ENCODE measurements around the gene LRRTM4. TPM values are rescaled to one million over a fixed set of nuclear protein-coding genes. Genes with fewer than 3 reads are reported as not detected.
A peak's percentile ranks its signal among the peaks of the same experiment; 100 is the strongest.

LRRTM4 gene
- total RNA-seq, 1 donor from 2014 or later, result 0.92 TPM

GRCh38 chr2:77484026-77484425 is 38.1 kb downstream of the LRRTM4 start:
- no peak for DNase-seq (ENCODE audit: missing footprints)
- no peak for ATAC-seq
- intact Hi-C loops (cut with DNase I), result no loop called here

DNA sequence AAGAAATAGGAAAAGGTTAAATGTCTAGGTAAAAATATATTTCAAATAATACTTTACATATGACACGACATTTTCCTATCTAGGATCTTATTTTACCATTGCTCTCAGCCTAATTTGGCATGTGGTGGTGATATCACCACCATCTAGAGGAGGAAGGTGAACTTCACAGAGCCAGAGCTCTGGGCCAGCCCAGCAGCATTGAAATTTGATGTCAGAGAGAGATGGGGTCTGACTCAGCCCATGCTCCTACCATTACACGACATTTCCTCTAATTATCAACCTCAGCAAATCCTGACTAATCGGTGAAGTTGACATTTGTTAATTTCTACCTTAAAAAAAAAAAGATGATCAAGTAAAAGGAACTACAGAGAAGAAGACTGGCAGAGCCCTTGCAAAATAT is 42.3 kb downstream of the LRRTM4 start:
- no peak for DNase-seq (ENCODE audit: missing footprints)
- intact Hi-C loops (cut with DNase I), result no loop called here
- no peak for ATAC-seq

- DNase-seq (ENCODE audit: missing footprints) (no peak), ATAC-seq (no peak)
- intact Hi-C loops (cut with DNase I), result no loop called here
These were observed 42.8 kb downstream of the LRRTM4 start for GRCh38 chr2:77479395-77479794.

DNA sequence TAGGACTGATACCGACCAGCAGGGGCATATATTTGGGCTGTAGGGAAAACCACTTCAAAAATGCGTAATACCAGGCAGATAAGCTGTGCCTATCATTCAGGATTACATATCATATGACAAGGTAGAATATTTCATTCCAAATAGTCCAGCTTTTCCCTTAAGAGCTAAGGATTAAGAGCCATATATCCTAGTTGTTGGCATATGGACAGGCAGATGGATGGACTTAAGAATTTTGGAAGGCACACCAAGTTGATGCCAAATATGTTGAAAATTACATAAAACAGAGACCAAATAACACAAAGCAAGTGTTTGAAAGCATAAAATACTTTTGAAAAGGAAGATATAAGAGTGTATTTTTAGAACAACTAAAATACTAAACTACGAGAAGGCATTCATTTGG is 52.1 kb downstream of the LRRTM4 start:
- intact Hi-C loops (cut with DNase I), result no loop called here
- ATAC-seq, result no peak
- DNase-seq (ENCODE audit: missing footprints), result no peak

DNA sequence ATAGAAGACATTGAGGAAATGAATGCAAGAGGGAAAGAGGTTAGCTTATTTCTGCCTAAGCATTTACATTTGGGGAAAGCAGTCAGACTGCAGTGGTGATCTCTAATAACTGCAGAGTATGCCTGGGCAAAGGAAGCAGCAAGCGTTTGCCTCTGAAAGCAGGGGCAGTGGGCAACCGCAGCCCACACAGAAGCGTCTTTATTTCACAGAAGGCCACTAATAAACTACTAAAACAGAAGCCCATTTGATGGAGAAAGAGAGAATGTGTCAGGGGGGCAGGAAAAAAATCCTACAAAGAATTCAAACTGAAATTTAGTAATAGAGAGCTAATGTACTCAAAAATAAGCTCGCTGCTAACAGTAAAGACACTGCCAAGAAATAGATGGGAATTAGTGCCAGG is 53.1 kb downstream of the LRRTM4 start:
- ATAC-seq (no peak), DNase-seq (ENCODE audit: missing footprints) (no peak)
- intact Hi-C loops (cut with DNase I), result no loop called here

DNA sequence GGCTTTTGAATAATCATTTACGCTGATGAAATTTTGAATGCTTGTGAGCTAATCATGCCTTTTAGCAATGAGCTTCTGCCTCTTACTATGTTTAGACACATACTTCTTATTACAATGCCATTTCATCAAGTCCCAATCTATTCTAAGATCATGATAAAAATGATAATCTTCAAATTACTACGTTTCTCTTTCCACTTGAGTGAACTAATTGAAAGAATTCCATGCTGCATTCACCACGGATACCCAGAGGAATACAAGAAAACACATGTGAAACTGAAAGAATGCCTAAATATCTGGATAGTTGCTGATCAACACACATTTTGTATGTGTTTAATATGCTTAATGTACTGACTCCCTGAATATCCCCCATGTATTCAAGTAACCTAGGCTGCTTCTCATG is 62.3 kb downstream of the LRRTM4 start:
- intact Hi-C loops (cut with DNase I), result no loop called here
- DNase-seq (ENCODE audit: missing footprints) (no peak), ATAC-seq (no peak)

DNA sequence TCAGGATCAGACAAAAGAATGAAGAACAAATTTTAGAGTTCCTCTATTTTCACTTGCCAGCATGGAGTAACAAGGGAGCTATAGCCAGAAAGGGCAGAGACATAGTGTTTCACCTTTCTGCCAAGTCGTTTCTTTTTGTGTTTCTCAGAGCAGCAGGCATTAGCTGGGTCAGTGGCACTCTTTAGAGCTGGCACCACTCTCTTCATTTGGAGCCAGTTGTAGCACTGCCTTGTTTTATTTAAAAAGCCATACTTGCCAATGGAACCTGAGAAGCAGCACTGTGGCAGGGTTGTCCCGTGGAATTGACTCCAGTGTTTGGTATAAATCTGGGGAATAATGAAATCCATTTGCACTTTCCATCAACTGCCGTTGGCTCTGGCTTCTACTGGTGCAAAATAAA is 64.0 kb downstream of the LRRTM4 start:
- ATAC-seq, result peak; percentile 93
- no peak for DNase-seq (ENCODE audit: missing footprints)
- intact Hi-C loops (cut with DNase I), result no loop called here

- intact Hi-C loops (cut with DNase I), result no loop called here
- ATAC-seq, result peak; percentile 93
These were observed 64.5 kb downstream of the LRRTM4 start for GRCh38 chr2:77457665-77458064.

DNA sequence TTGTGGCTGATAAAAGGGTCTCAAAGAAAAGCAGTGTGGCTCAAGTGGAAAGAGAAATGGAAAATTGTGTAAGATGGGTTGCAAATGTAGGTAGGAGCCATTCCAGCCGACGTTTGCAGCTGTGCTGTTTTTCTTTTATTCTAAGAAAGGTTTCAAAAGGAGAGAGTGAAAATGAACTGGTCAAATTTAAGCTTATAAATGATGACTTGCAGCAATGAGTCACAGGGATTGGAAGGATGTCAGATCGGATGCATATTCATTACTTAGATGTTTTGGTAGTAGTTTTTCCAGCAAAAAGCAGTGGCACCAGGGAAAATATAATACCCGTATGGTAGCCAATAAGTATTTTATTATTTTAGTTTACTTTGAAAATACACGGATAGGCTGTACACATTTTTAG is 79.1 kb downstream of the LRRTM4 start:
- ATAC-seq (no peak), DNase-seq (ENCODE audit: missing footprints) (no peak)

More at GRCh38 chr2:77457665-77458064, 64.5 kb downstream of the LRRTM4 start:
- no peak for DNase-seq (ENCODE audit: missing footprints)

DNA sequence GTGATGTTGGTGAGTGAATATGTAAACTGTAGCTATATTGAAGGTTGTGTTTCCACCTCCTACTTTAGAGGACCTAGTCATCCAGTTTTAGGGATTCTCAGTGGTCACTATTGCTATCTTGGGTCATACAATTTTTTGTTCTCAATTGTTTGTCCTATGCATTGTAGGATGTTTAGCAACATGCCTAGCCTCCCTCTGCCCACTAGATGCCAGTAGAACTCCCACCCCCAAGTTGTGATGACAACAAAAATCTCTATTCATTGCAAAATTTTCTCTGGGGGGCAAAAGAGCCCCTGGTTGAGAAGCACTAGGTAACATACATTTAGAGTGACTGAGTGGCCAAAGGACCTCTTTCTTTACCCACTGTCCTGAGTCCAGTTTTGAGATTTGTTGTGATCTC is 87.3 kb downstream of the LRRTM4 start:
- ATAC-seq, result no peak
- DNase-seq (ENCODE audit: missing footprints), result no peak
- intact Hi-C loops (cut with DNase I), result no loop called here

More for the DNA sequence above, 79.1 kb downstream of the LRRTM4 start:
- intact Hi-C loops (cut with DNase I), result no loop called here

- ATAC-seq, result no peak
- intact Hi-C loops (cut with DNase I), result no loop called here
- no peak for DNase-seq (ENCODE audit: missing footprints)
These were observed 93.2 kb downstream of the LRRTM4 start for GRCh38 chr2:77428946-77429345.

DNA sequence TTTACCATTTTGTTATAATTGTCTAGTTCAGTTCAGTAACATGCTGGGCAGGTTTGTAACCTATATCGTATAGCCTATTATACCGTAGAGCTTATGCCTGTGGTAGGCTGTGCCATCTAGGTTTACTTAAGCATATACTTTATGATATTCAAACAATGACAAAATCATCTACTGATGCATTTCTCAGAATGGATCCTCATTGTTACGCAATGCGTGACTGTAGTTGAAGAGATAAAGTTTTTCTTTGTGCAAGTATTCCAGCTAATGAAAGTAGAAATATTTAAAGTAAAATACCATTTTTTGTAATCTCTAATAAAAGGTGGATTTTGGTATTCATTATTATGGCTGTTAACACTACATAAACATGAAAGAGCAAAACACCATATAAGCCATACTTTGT is 100.2 kb downstream of the LRRTM4 start:
- DNase-seq (ENCODE audit: missing footprints), result no peak
- ATAC-seq, result no peak
- intact Hi-C loops (cut with DNase I), result no loop called here

DNA sequence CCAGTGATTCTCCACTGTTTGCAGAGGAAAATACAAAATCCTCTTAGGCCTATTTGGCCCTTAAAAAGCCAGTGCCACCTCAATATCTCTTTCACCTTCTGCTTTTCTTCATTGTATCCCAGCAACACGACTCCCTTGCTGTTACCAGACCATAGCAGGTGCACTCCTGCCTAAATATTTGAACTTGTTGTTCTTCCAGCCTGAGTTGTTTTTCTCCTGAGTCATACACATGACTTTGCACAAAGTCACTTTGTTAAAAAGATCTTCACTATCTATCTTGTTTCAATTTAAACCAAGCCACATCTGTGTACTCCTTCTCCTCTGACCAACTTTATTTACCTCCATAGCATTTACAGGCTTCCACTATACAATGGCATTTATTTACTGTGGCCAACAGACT is 103.6 kb downstream of the LRRTM4 start:
- ATAC-seq (no peak), DNase-seq (ENCODE audit: missing footprints) (no peak)
- intact Hi-C loops (cut with DNase I), result no loop called here

- ATAC-seq (no peak), DNase-seq (ENCODE audit: missing footprints) (no peak)
- intact Hi-C loops (cut with DNase I), result no loop called here
These were observed 118.0 kb downstream of the LRRTM4 start for GRCh38 chr2:77404189-77404588.

GRCh38 chr2:77398970-77399600 is 123.1 kb downstream of the LRRTM4 start:
- ATAC-seq, result no peak
- intact Hi-C loops (cut with DNase I), result no loop called here
- DNase-seq (ENCODE audit: missing footprints), result no peak

GRCh38 chr2:77397763-77398162 is 124.4 kb downstream of the LRRTM4 start:
- intact Hi-C loops (cut with DNase I), result no loop called here
- no peak for ATAC-seq
- DNase-seq (ENCODE audit: missing footprints), result no peak

DNA sequence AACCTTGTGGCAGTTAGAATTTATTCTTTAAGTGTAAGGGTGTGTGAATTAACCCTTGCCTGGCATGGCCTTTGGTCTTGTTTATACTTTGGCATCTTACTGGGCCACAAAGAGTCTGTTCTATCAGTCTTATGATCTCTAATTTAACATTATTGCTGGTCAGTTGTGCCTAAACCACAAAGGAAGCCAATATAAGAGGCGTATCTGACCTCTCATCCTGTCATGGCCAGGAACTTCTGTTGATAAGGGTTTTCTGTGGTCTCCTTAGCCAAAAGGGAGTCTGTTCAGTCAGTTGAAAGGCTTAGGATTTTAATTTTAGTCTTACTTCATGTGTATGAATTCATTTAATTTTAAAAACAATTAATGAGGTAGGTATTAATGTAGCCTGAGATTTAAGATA is 127.2 kb downstream of the LRRTM4 start:
- intact Hi-C loops (cut with DNase I), result no loop called here
- no peak for ATAC-seq
- no peak for DNase-seq (ENCODE audit: missing footprints)

- no peak for DNase-seq (ENCODE audit: missing footprints)
- ATAC-seq, result no peak
- intact Hi-C loops (cut with DNase I), result no loop called here
These were observed 131.1 kb downstream of the LRRTM4 start for GRCh38 chr2:77391119-77391518.

DNA sequence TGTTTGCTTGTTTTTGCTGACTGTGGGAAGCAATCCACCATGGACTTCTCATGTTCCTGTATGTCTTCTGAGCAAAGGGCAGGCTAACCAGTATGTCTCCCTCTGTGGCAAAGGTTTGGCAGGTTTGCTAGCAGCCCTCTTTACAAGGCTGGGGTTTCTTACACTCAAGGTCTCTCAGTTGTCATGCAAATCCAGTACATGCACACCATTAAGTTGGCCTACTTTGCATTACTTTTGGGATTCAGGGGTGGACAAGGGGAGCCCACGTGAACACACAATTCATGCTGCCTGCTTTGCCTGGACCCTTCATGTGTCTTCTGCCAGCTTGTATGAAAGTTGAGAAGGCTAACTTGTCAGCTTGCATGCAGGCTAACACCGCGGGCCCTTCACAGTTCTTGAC is 134.9 kb downstream of the LRRTM4 start:
- intact Hi-C loops (cut with DNase I), result no loop called here
- ATAC-seq, result no peak
- DNase-seq (ENCODE audit: missing footprints), result no peak

- no peak for ATAC-seq
- no peak for DNase-seq (ENCODE audit: missing footprints)
- intact Hi-C loops (cut with DNase I), result no loop called here
These were observed 149.5 kb downstream of the LRRTM4 start for GRCh38 chr2:77372636-77373035.

DNA sequence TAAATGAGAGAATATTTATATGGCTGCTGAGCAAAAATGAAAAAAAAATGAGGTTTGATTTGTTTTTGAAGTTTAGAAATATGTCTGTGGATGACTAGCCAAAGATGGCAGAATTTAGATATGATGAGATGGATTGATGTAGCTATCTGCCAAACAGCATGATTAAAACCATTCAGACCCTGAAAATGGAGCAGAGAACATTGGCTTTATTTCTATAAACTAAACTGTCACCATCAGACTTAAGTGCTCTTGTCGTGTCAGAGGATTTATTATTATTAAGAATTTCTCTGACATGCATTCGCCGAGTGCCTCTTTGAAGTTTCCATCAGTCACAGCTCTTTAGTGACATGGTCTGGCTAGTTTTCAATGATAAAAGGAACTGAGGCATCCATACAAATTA is 151.7 kb downstream of the LRRTM4 start:
- intact Hi-C loops (cut with DNase I), result no loop called here
- ATAC-seq (no peak), DNase-seq (ENCODE audit: missing footprints) (no peak)
